Choroid plexus epithelial cell (primary cell): ENCODE data around the gene BACE2.
A peak's percentile ranks its signal among the peaks of the same experiment; 100 is the strongest.

Source experiments
- DNase-seq: peaks from one replicate; pipeline ENCODE4 v3.0.0-alpha.2; 2010; ENCODE audit warnings: low read depth
- H3K4me3 ChIP-seq: 2 replicates; pipeline ENCODE4 v1.5.1; 2011; ENCODE audit warnings: low read depth, mild to moderate bottlenecking, control low read depth, low read length, moderate library complexity
- TF ChIP-seq, protein P1 (sequence below): conservative IDR thresholded peaks from 2 replicates; pipeline ENCODE4 v1.5.1; 2011; ENCODE audit warnings: low read depth, mild to moderate bottlenecking, control low read depth, inconsistent platforms, low read length, moderate library complexity

The BACE2 gene

GRCh38 chr21:41199588-41199987 lies 31.6 kb downstream of the BACE2 start:
- no peak for DNase-seq
- TF ChIP-seq, protein P1, sequence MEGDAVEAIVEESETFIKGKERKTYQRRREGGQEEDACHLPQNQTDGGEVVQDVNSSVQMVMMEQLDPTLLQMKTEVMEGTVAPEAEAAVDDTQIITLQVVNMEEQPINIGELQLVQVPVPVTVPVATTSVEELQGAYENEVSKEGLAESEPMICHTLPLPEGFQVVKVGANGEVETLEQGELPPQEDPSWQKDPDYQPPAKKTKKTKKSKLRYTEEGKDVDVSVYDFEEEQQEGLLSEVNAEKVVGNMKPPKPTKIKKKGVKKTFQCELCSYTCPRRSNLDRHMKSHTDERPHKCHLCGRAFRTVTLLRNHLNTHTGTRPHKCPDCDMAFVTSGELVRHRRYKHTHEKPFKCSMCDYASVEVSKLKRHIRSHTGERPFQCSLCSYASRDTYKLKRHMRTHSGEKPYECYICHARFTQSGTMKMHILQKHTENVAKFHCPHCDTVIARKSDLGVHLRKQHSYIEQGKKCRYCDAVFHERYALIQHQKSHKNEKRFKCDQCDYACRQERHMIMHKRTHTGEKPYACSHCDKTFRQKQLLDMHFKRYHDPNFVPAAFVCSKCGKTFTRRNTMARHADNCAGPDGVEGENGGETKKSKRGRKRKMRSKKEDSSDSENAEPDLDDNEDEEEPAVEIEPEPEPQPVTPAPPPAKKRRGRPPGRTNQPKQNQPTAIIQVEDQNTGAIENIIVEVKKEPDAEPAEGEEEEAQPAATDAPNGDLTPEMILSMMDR = no peak
- H3K4me3 ChIP-seq = no peak overlapping the region

- no peak overlapping the region for H3K4me3 ChIP-seq
- DNase-seq = no peak
- TF ChIP-seq, protein P1 = no peak
Measured at GRCh38 chr21:41201385-41201784, 33.4 kb downstream of the BACE2 start.

DNA sequence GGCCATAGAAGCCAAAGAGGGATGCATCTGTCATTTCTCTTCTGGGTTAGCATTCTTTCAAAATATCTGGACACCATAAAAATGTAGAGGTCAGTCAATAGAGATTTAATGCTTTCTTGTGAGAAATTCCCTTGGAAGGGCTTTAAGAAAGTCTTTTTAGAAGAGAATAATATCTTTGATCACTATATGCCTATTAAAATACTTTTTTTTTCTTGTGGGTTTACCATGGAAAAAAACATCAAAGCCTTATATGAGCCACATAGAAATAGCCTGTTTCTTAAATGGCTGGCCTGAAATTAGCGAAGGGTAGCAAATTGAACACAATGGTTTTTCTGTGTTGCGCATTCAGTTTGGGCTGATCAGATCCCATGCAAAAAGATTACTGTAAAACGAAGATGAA lies 36.8 kb downstream of the BACE2 start:
- H3K4me3 ChIP-seq = no peak overlapping the region
- DNase-seq = no peak
- TF ChIP-seq, protein P1 = no peak

GRCh38 chr21:41207401-41208375 lies 39.7 kb downstream of the BACE2 start:
- DNase-seq = peak; percentile 69
- peak overlapping the region; percentile 20 for H3K4me3 ChIP-seq
- TF ChIP-seq, protein P1 = no peak

- DNase-seq = no peak
- TF ChIP-seq, protein P1 = no peak
- H3K4me3 ChIP-seq = no peak overlapping the region
Measured at GRCh38 chr21:41208376-41208763, 40.4 kb downstream of the BACE2 start.

DNA sequence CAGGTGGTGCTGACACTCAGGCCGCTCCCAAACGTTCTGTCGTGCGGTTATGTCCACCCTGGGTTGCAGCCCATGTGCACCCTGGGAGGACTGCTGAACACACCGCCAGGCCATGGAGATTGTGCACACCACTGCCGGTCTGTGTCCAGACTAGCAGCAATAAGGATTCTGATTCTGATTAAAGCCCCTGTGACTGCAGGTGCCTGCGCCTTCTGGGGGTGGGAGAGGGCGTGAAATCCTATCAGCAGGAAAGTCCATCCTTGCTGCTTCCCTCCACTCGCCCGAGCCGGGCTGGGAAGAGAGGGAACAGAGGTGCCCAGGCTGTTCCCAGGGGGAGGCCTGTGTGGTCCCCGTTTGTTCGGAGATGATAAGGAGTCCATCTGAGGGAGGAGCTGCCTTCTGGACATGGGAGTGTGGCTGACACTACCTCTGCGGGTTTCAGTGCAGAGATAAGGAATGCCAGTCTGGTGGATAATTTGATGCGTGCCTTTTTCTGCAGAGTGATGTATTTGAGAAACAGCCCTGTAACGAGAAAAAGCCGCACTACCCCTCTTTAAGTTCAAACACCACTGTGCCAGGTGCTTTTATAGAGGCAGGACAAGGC lies 41.2 kb downstream of the BACE2 start:
- TF ChIP-seq, protein P1 = no peak
- H3K4me3 ChIP-seq = no peak overlapping the region

More for the DNA sequence above, 41.2 kb downstream of the BACE2 start:
- DNase-seq = no peak
